Heart left ventricle (tissue), 16 donors: ENCODE data around the gene TREM1. TPM values are rescaled to one million over a fixed set of nuclear protein-coding genes. Genes with fewer than 3 reads are reported as not detected.
"Not testable (repeated sequence)": the region's sequence is repeated elsewhere in the genome, so short reads cannot be mapped to it uniquely, and the experiment has no call there.

Source experiments
- ATAC-seq, 4 donors: fragments of 200-7000 bp; cut with Tn5 transposase; one replicate each; pipeline ENCODE4 v1.9.1; 2020 to 2022; ENCODE audit warnings: moderate library complexity in 4 of 4, mild to moderate bottlenecking in 3 of 4, moderate number of reproducible peaks in 1 of 4
- DNase-seq, 5 donors: peaks; one replicate each; pipeline ENCODE4 v3.0.0-alpha.2; 2020
- H3K27ac ChIP-seq, 12 donors: fragments of 200-600 bp; sonication (generic) in 4 of 12; one replicate each; pipeline versions ENCODE4 v1.5.0 to v1.8.0; 2016 to 2022; ENCODE audit warnings: mild to moderate bottlenecking in 2 of 12
- H3K27me3 ChIP-seq, 9 donors: fragments of 200-600 bp; sonication (generic) in 2 of 9; one replicate each; pipeline versions ENCODE4 v1.5.1 to v1.8.0; 2016 to 2022; ENCODE audit warnings: mild to moderate bottlenecking in 3 of 9
- H3K36me3 ChIP-seq, 9 donors: fragments of 200-600 bp; sonication (generic) in 2 of 9; one replicate each; pipeline versions ENCODE4 v1.5.0 to v1.8.0; 2018 to 2022; ENCODE audit warnings: mild to moderate bottlenecking in 2 of 9
- H3K4me1 ChIP-seq, 12 donors: fragments of 200-600 bp; sonication (generic) in 4 of 12; one replicate each; pipeline versions ENCODE4 v1.5.0 to v1.8.0; 2016 to 2022; ENCODE audit warnings: mild to moderate bottlenecking in 3 of 12
- H3K4me3 ChIP-seq, 12 donors: fragments of 200-600 bp; sonication (generic) in 4 of 12; one replicate each; pipeline versions ENCODE4 v1.5.0 to v1.8.0; 2017 to 2022; ENCODE audit warnings: mild to moderate bottlenecking in 9 of 12, moderate library complexity in 4 of 12
- H3K9me3 ChIP-seq, 12 donors: fragments of 200-600 bp; sonication (generic) in 4 of 12; one replicate each; pipeline versions ENCODE4 v1.5.0 to v1.8.0; 2016 to 2022; ENCODE audit warnings: mild to moderate bottlenecking in 1 of 12
- POLR2A ChIP-seq, 2 donors: fragments of 450-650 bp; IDR thresholded peaks; one replicate each; pipeline ENCODE4 v1.6.1; 2017; ENCODE audit warnings: antibody characterized with exemption in 2 of 2, mild to moderate bottlenecking in 2 of 2, moderate library complexity in 2 of 2
- WGBS, 4 donors: extraction: QIAGEN DNeasy Blood & Tissue Kit in 2 of 4; methylation state at CpG; one replicate each; pipeline versions ENCODE4 v1.1.5 to v1.1.7; 2013 to 2018; 5-methylcytosine and 5-hydroxymethylcytosine counted together
- intact Hi-C, 10 donors: fragments of 100-400 bp; cut with DNase I; formaldehyde crosslinking; loops; one replicate each; pipeline versions ENCODE4 v1.11.1 to v1.14.2; 2022
- polyA plus RNA-seq, 2 donors: library from polyadenylated mRNA; stranded (reverse); fragments of 200-250 nt; gene quantifications; one replicate each; pipeline ENCODE4 v1.2.3, GENCODE V29; 2013
- total RNA-seq, 9 donors: library from RNA; depleted of rRNA in 2 of 9; stranded (reverse); fragments of >200 nt in 2 of 9; fragmentation: NEBNext Ultra II Directional in 3 of 9; extraction: Animal tissue kit (Norgen Biotek cat#: 25700) in 3 of 9; gene quantifications; one replicate each; pipeline versions ENCODE4 v1.1.0 to v1.2.4, GENCODE V29; 2016 to 2023
- TF ChIP-seq, protein P1 (sequence below), 12 donors: fragments of 200-600 bp; sonication (generic) in 4 of 12; IDR thresholded peaks; one replicate each; pipeline versions ENCODE4 v1.5.0 to v1.8.0; 2018 to 2022; ENCODE audit warnings: antibody characterized with exemption in 12 of 12, mild to moderate bottlenecking in 5 of 12
- donor health status: ischemic (EF 13 %, LVEDD 7.1; RV severe dilation, severe dysfunction).
- donor health status: healthy with polysubstance abuse.
- donor health status: DM: no; HTN: yes; CAD: no.
- donor health status: DM: no; HTN: no; CAD: no.
- donor health status: ischemic (EF 25% LVEDD 6.9; RV normal size, moderate dysfunction).
- donor health status: ischemic (EF 25% LVEDD 5.7; RV mildly dilated, moderate dysfunction).
- donor health status: healthy.
- donor health status: DM: yes; HTN: yes; CAD: no.
- donor health status: ischemic (EF 35%, LVEDD 5.7; RV mildly dilated, moderate dysfunction).
- donor health status: nonischemic (EF 11% LVEDD 7.7; RV severe dilation, severe dysfunction).
- donor health status: DM: yes; HTN: yes; CAD: no.
- donor health status: PGD.
- donor health status: ischemic (EF 29% LVEDD 5.4; RV normal size, mild dysfunction).
- donor health status: nonischemic (EF 23%, LVEDD 6.1; RV moderate dilation, normal function).

Gene TREM1
- total and polyA plus RNA-seq, 11 donors: 0.19 to 18.4 (median 0.75) TPM

DNA sequence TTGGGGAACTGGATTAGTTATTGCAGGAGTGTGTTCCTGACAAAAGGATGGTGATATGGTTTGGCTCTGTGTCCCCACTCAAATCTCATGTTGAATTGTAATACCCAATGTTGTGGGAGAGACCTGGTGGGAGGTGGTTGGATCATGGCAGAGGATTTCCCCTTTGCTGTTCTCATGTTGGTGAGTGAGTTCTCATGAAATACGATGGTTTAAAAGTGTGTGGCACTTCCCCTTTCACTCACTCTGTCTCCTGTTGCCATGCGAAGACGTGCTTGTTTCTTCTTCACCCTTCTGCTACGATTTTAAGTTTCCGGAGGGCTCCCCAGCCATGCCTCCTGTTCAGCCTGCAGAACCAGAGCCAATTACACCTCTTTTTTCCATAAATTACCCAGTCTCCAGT lies 16.2 kb upstream of the TREM1 start:
- Histone ChIP-seq H3K4me3 (no peak overlapping the region), H3K27ac (no peak overlapping the region), H3K9me3 (peaks cover 0 to 4% (median 0%) of the 10 kb centered on the region in 12 donors), H3K4me1 (peaks cover 0 to 8% (median 0%) of the 10 kb centered on the region in 12 donors), H3K27me3 (peaks cover 0 to 14% (median 0%) of the 10 kb centered on the region in 9 donors), H3K36me3 (no peaks in the 10 kb centered on the region)
- ATAC-seq (no peak), DNase-seq (no peak)
- no peak for TF ChIP-seq POLR2A (IDR thresholded peaks at IDR 0.05)
- TF ChIP-seq, protein P1, sequence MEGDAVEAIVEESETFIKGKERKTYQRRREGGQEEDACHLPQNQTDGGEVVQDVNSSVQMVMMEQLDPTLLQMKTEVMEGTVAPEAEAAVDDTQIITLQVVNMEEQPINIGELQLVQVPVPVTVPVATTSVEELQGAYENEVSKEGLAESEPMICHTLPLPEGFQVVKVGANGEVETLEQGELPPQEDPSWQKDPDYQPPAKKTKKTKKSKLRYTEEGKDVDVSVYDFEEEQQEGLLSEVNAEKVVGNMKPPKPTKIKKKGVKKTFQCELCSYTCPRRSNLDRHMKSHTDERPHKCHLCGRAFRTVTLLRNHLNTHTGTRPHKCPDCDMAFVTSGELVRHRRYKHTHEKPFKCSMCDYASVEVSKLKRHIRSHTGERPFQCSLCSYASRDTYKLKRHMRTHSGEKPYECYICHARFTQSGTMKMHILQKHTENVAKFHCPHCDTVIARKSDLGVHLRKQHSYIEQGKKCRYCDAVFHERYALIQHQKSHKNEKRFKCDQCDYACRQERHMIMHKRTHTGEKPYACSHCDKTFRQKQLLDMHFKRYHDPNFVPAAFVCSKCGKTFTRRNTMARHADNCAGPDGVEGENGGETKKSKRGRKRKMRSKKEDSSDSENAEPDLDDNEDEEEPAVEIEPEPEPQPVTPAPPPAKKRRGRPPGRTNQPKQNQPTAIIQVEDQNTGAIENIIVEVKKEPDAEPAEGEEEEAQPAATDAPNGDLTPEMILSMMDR (IDR thresholded peaks at IDR 0.05): no peak
- 69 to 81% (median 77%) methylated on average over 5 of the region's 5 CpGs for WGBS, 4 donors
- intact Hi-C loops: no loop called here

DNA sequence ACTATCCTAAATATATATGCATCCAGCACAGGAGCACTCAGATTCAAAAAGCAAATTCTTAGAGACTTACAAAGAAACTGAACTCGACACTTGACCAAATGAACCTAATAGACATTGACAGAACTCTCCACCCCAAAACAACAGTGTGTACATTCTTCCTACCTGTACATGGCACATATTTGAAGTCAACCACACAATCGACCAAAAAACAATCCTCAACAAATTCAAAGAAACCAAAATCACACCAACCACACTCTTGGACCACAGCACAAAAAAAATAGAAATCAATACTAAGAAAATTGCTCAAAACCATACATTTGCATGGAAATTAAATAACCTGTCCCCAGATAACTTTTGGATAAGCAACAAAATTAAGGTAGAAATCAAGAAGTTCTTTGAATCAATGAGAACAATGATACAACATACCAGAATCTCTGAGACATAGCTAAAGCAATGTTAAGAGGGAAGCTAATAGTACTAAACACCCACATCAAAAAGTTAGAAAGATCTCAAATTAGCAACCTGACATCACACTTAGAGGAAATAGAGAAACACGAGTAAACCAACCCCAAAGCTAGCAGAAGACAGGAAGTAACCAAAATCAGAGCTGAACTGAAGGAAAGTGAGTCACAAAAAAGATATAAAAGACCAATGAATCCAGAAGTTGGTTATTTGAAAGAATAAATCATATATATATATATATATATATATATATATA lies 12.5 kb upstream of the TREM1 start:
- H3K36me3 ChIP-seq: no peaks in the 10 kb centered on the region
- WGBS, 4 donors: 48 to 58% (median 55%) methylated on average over 3 of the region's 3 CpGs
- DNase-seq: no peak
- intact Hi-C loops: no loop called here
- TF ChIP-seq POLR2A (IDR thresholded peaks at IDR 0.05): no peak
- TF ChIP-seq, protein P1 (IDR thresholded peaks at IDR 0.05): no peak
- no peak overlapping the region for H3K4me3 ChIP-seq
- H3K27me3 ChIP-seq: no peaks in the 10 kb centered on the region
- ATAC-seq: no peak
- no peak overlapping the region for H3K27ac ChIP-seq
- H3K9me3 ChIP-seq: peaks cover 0 to 7% (median 0%) of the 10 kb centered on the region in 12 donors
- H3K4me1 ChIP-seq: peaks cover 0 to 8% (median 0%) of the 10 kb centered on the region in 12 donors

DNA sequence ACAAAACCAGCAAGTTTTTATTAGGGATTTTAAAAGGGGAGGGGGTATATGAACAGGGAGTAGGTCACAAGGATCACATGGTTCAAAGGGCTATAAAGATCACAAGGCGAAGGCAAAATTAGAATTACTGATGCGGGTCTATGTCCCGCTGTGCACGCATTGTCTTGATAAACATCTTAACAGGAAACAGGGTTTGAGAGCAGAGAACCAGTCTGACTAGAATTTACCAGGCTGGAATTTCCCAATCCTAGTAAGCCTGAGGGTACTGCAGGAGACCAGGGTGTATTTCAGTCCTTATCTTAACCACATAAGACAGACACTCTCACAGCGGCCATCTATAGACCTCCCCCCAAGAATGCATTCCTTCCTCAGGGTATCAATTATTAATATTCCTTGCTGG lies 10.8 kb upstream of the TREM1 start:
- H3K4me3 ChIP-seq, H3K4me1 ChIP-seq, H3K27ac ChIP-seq, ATAC-seq, DNase-seq, H3K9me3 ChIP-seq, H3K27me3 ChIP-seq, intact Hi-C loops, H3K36me3 ChIP-seq: not testable (repeated sequence)
- 77 to 85% (median 82%) methylated on average over 5 of the region's 5 CpGs for WGBS, 4 donors

DNA sequence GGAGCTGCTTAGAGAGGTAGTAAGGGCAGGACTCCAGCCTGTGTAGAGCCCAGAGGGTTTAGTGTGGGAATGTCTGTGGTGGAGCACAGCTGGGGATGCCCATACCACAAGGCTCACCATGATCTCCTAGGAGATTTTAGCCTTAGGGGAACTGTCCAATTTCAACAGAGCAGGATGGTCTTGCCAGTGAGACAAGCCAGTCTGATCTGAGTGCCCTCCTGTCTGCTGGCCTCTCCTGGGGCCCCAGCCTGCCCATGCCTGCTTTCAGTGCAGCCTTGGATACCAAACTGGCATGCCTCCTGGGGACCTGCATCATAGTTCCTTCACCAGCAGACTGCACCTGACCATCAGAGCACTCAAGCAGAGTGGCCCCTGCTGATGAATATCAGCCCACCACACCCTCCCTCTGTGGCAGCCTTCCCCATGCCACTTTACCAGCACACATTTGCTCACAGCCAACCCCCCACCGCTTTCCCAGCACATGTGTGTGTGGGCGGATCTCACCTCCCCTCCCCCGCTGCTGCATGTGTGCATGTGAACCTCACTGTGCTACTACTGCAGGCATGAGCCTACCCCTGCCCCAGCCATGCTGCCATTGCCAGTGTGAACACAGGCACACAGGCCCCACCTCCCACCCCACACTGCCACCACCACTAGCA lies 7.9 kb upstream of the TREM1 start:
- intact Hi-C loops: no loop called here

More for the DNA sequence above, 7.9 kb upstream of the TREM1 start:
- H3K4me1 ChIP-seq: peaks cover 0 to 8% (median 0%) of the 10 kb centered on the region in 12 donors
- no peak for ATAC-seq
- DNase-seq: no peak
- H3K4me3 ChIP-seq: no peak overlapping the region
- H3K9me3 ChIP-seq: peaks cover 0 to 4% (median 0%) of the 10 kb centered on the region in 12 donors
- TF ChIP-seq, protein P1 (IDR thresholded peaks at IDR 0.05): no peak
- no peak for TF ChIP-seq POLR2A (IDR thresholded peaks at IDR 0.05)
- H3K36me3 ChIP-seq: no peaks in the 10 kb centered on the region
- H3K27ac ChIP-seq: no peak overlapping the region
- peaks cover 0 to 3% (median 0%) of the 10 kb centered on the region in 9 donors for H3K27me3 ChIP-seq
- WGBS, 4 donors: 82 to 89% (median 88%) methylated on average over 3 of the region's 3 CpGs
